HG02840 (cell line): ENCODE measurements around the gene PTPRN2.

Experiments
- ATAC-seq: cut with Tn5 transposase; IDR thresholded peaks from one replicate; pipeline ENCODE4 v1.9.1; 2021; ENCODE audit warnings: mild to moderate bottlenecking, moderate library complexity, moderate number of reproducible peaks; ENCODE audit not compliant: unreplicated experiment, low FRiP score

Gene PTPRN2

GRCh38 chr7:157975401-157976372 is 611.9 kb downstream of the PTPRN2 start:
- no peak for ATAC-seq

- ATAC-seq, result no peak
These were observed 612.9 kb downstream of the PTPRN2 start for GRCh38 chr7:157974678-157975230.

GRCh38 chr7:157973971-157974677 is 613.5 kb downstream of the PTPRN2 start:
- no peak for ATAC-seq

- ATAC-seq, result no peak
These were observed 614.7 kb downstream of the PTPRN2 start for GRCh38 chr7:157972914-157973313.

GRCh38 chr7:157971501-157971900 is 616.1 kb downstream of the PTPRN2 start:
- ATAC-seq, result no peak

- no peak for ATAC-seq
These were observed 616.9 kb downstream of the PTPRN2 start for GRCh38 chr7:157970744-157971143.

GRCh38 chr7:157969995-157970394 is 617.6 kb downstream of the PTPRN2 start:
- no peak for ATAC-seq

- ATAC-seq, result no peak
These were observed 621.1 kb downstream of the PTPRN2 start for GRCh38 chr7:157966490-157966889.

- ATAC-seq, result no peak
These were observed 623.1 kb downstream of the PTPRN2 start for GRCh38 chr7:157964521-157964920.

- no peak for ATAC-seq
These were observed 623.6 kb downstream of the PTPRN2 start for GRCh38 chr7:157964016-157964415.

GRCh38 chr7:157963526-157963925 is 624.1 kb downstream of the PTPRN2 start:
- no peak for ATAC-seq

- no peak for ATAC-seq
These were observed 624.9 kb downstream of the PTPRN2 start for GRCh38 chr7:157962458-157963306.

GRCh38 chr7:157961731-157962457 is 625.7 kb downstream of the PTPRN2 start:
- no peak for ATAC-seq

- no peak for ATAC-seq
These were observed 632.1 kb downstream of the PTPRN2 start for GRCh38 chr7:157955348-157955999.

GRCh38 chr7:157954901-157955300 is 632.7 kb downstream of the PTPRN2 start:
- no peak for ATAC-seq

- ATAC-seq, result no peak
These were observed 634.6 kb downstream of the PTPRN2 start for GRCh38 chr7:157952841-157953645.

- ATAC-seq, result no peak
These were observed 635.5 kb downstream of the PTPRN2 start for GRCh38 chr7:157952050-157952667.
